ENCODE data around the gene REEP3.
A peak's percentile ranks its signal among the peaks of the same experiment; 100 is the strongest.
"Not testable (repeated sequence)": the region's sequence is repeated elsewhere in the genome, so short reads cannot be mapped to it uniquely, and the experiment has no call there.

Gene REEP3

GRCh38 chr10:63549810-63550209 is 28.6 kb downstream of the REEP3 start:
- DNase-seq (ENCODE audit: low spot score): no peak

- DNase-seq (ENCODE audit: low spot score): peak; percentile 75
Measured at GRCh38 chr10:63553031-63553430, 31.8 kb downstream of the REEP3 start.

GRCh38 chr10:63553473-63553872 is 32.3 kb downstream of the REEP3 start:
- DNase-seq (ENCODE audit: low spot score): peak; percentile 5

- peak; percentile 85 for DNase-seq (ENCODE audit: low spot score)
Measured at GRCh38 chr10:63554657-63555056, 33.5 kb downstream of the REEP3 start.

- no peak for DNase-seq (ENCODE audit: low spot score)
Measured at GRCh38 chr10:63555330-63555729, 34.1 kb downstream of the REEP3 start.

GRCh38 chr10:63558132-63558784 is 37.1 kb downstream of the REEP3 start:
- no peak for DNase-seq (ENCODE audit: low spot score)

GRCh38 chr10:63561341-63561740 is 40.1 kb downstream of the REEP3 start:
- no peak for DNase-seq (ENCODE audit: low spot score)

- no peak for DNase-seq (ENCODE audit: low spot score)
Measured at GRCh38 chr10:63562391-63562790, 41.2 kb downstream of the REEP3 start.

GRCh38 chr10:63562857-63563256 is 41.7 kb downstream of the REEP3 start:
- DNase-seq (ENCODE audit: low spot score): no peak

GRCh38 chr10:63563623-63564022 is 42.4 kb downstream of the REEP3 start:
- DNase-seq (ENCODE audit: low spot score): no peak

GRCh38 chr10:63564731-63565130 is 43.5 kb downstream of the REEP3 start:
- DNase-seq (ENCODE audit: low spot score): not testable (repeated sequence)

GRCh38 chr10:63573068-63573697 is 52.0 kb downstream of the REEP3 start:
- no peak for DNase-seq (ENCODE audit: low spot score)

- DNase-seq (ENCODE audit: low spot score): no peak
Measured at GRCh38 chr10:63574011-63574410, 52.8 kb downstream of the REEP3 start.

GRCh38 chr10:63576501-63576900 is 55.3 kb downstream of the REEP3 start:
- DNase-seq (ENCODE audit: low spot score): no peak

GRCh38 chr10:63578501-63578900 is 57.3 kb downstream of the REEP3 start:
- no peak for DNase-seq (ENCODE audit: low spot score)

- DNase-seq (ENCODE audit: low spot score): no peak
Measured at GRCh38 chr10:63579371-63580014, 58.3 kb downstream of the REEP3 start.

- no peak for DNase-seq (ENCODE audit: low spot score)
Measured at GRCh38 chr10:63582690-63583089, 61.5 kb downstream of the REEP3 start.

- DNase-seq (ENCODE audit: low spot score): no peak
Measured at GRCh38 chr10:63583397-63583796, 62.2 kb downstream of the REEP3 start.

- DNase-seq (ENCODE audit: low spot score): no peak
Measured at GRCh38 chr10:63583909-63584724, 62.9 kb downstream of the REEP3 start.

GRCh38 chr10:63584725-63585035 is 63.5 kb downstream of the REEP3 start:
- no peak for DNase-seq (ENCODE audit: low spot score)

GRCh38 chr10:63585041-63585440 is 63.8 kb downstream of the REEP3 start:
- DNase-seq (ENCODE audit: low spot score): no peak

- no peak for DNase-seq (ENCODE audit: low spot score)
Measured at GRCh38 chr10:63586043-63586442, 64.8 kb downstream of the REEP3 start.

- no peak for DNase-seq (ENCODE audit: low spot score)
Measured at GRCh38 chr10:63587191-63587590, 66.0 kb downstream of the REEP3 start.

Measured in GM03348 (cell line).